Measurements from ENCODE around the gene ACP4. TPM values are rescaled to one million over a fixed set of nuclear protein-coding genes. Genes with fewer than 3 reads are reported as not detected.

ACP4 gene
- polyA plus RNA-seq, 3 donors: not detected

DNA sequence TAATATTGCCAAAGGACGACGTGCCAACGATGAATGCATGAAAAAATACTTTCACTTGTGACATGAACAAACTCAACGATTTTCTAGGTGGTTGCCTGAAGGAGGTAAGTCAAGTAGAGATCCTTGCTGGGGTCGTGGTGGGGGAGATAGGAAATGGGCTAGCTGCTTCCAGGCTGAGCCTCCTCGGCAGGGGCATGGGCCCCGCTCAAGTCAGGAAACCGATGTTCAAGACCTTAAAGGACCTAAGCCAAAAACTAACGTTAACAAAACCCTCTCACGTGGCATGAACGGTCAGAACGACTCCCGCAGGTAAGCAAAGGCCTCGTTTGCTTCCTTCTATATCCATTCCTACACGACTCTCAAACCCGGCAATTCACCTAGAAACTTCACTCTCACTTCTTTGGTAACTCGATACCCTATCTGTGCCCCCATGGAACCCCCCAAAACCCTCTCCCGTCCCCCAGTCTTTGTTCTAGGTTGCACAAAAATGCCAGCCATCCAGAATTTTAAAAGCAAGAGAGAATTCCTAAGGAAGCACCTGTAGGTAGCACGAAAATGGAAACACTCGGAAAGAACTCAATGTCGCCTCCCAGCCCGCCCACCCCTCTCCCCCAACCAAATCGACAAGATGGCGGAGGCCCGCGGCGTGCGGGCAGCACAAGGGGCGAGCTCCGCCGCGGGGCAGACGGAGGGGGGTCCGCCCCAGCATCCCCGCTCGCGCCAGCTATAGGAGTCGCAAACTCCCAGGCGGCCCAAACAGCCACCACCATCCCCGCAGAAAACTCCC, 13.6 kb downstream of the ACP4 start:
- Mint-ChIP-seq H3K27me3 (ENCODE audit: low read depth in 3 of 3) (peaks cover 4 to 5% (median 5%) of the 10 kb centered on the region in 3 donors), H3K9me3 (no peaks in the 10 kb centered on the region), H3K27ac (peak overlapping the region; percentile 99 to 100 (median 100)), H3K36me3 (peaks cover 13 to 30% of the 10 kb centered on the region in 2 donors), H3K4me3 (peak overlapping the region; percentile 98 to 100), H3K4me1 (peaks cover 22% of the 10 kb centered on the region)
- Histone ChIP-seq H2AFZ (ENCODE audit: insufficient read depth, low read depth, low read length, poor library complexity, severe bottlenecking) (peak overlapping the region; percentile 98), H3K27me3 (ENCODE audit: control insufficient read depth in 2 of 2, insufficient read depth in 2 of 2, low read length in 2 of 2) (no peaks in the 10 kb centered on the region), H3K36me3 (replicated peaks in 1 of 2; ENCODE audit: control insufficient read depth in 1 of 2, insufficient read depth in 2 of 2, low read length in 2 of 2) (peaks cover 6 to 16% of the 10 kb centered on the region in 2 donors), H3K79me2 (ENCODE audit: insufficient read depth, low read length) (peaks cover 46% of the 10 kb centered on the region), H3K9ac (ENCODE audit: insufficient read depth, low read length, poor library complexity, severe bottlenecking) (peak overlapping the region; percentile 90), H3K9me3 (replicated peaks in 1 of 2; ENCODE audit: control insufficient read depth in 1 of 2, insufficient read depth in 1 of 2, low read length in 2 of 2) (no peaks in the 10 kb centered on the region), H4K20me1 (ENCODE audit: insufficient read depth, low read length) (no peaks in the 10 kb centered on the region), H3K27ac (ENCODE audit: low read depth in 1 of 2, low read length in 2 of 2) (peak overlapping the region; percentile 90 to 98), H3K4me3 (replicated peaks in 1 of 3; ENCODE audit: low read depth in 2 of 3, low read length in 3 of 3) (peak overlapping the region; percentile 69 to 99 (median 69)), H3K4me2 (replicated peaks; ENCODE audit: extremely low read depth, low read length, poor library complexity, severe bottlenecking) (peak overlapping the region; percentile 90), H3K4me1 (ENCODE audit: control insufficient read depth in 1 of 2, insufficient read depth in 2 of 2, low read length in 2 of 2) (peaks cover 18 to 20% of the 10 kb centered on the region in 2 donors)
- intact Hi-C loops (cut with micrococcal nuclease): loop anchor here (5.0 to 10.0 kb wide), 4 partner anchors 292 to 779 kb away; partner anchors contain the start of genes KCNC3 (in 2 of the 2), ASPDH (in 1 of the 2), JOSD2 (in 1 of the 2) and VRK3 (in 1 of the 2)
- WGBS (ENCODE audit: insufficient coverage): under 1% methylated on average over 25 of the region's 40 CpGs
- no peak for DNase-seq
- TF ChIP-seq, protein P1, sequence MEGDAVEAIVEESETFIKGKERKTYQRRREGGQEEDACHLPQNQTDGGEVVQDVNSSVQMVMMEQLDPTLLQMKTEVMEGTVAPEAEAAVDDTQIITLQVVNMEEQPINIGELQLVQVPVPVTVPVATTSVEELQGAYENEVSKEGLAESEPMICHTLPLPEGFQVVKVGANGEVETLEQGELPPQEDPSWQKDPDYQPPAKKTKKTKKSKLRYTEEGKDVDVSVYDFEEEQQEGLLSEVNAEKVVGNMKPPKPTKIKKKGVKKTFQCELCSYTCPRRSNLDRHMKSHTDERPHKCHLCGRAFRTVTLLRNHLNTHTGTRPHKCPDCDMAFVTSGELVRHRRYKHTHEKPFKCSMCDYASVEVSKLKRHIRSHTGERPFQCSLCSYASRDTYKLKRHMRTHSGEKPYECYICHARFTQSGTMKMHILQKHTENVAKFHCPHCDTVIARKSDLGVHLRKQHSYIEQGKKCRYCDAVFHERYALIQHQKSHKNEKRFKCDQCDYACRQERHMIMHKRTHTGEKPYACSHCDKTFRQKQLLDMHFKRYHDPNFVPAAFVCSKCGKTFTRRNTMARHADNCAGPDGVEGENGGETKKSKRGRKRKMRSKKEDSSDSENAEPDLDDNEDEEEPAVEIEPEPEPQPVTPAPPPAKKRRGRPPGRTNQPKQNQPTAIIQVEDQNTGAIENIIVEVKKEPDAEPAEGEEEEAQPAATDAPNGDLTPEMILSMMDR (IDR thresholded peaks at IDR 0.05): no peak

DNA sequence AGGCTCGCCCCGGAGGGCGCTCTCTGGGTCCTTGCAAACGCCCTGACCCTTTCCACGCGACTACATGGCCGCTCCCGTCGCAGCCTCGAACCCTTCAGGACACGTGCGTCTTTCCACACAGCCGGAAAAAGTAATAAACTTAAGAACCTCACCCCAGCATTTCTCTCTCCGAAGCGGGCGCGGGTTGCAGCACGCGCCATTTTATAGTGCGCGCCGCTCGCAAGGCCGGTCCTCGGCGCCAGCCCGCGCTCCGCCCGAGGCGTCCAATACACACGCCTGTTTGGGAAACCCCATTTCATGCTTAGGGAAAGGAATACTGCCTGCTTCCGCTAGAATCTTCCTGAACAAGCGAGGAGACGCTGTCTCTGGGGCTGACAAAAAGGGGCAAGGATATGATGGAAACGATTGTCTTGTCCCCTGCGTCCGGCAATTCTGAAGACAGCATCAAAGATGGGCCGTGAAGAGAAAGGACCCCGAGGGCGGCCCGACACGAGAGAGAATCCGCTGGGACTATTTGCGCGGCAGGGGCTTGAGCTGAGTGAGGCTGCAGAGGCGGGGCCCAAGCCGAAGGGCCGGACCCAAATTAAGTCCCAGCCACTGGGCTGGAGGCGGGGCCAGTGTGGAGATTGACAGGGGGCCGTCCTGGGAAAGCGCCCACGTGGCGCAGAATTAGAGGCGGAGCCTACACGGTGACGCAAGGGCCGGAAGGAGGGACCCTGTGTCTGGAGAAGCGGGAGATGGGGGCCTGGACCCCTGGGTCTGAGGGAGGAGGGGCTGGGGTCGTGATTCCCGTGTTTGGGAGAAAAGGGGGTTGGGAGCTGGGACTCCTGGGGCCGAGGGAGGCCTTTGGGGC, 14.4 kb downstream of the ACP4 start:
- TF ChIP-seq, protein P1 (IDR thresholded peaks at IDR 0.05): no peak
- peak overlapping the region; percentile 98 for H2AFZ ChIP-seq (ENCODE audit: insufficient read depth, low read depth, low read length, poor library complexity, severe bottlenecking)
- H3K4me3 ChIP-seq (replicated peaks in 1 of 3; ENCODE audit: low read depth in 2 of 3, low read length in 3 of 3): peak overlapping the region; percentile 69 to 99 (median 69)
- H3K36me3 Mint-ChIP-seq: peaks cover 13 to 23% of the 10 kb centered on the region in 2 donors
- H3K4me2 ChIP-seq (replicated peaks; ENCODE audit: extremely low read depth, low read length, poor library complexity, severe bottlenecking): peak overlapping the region; percentile 90
- WGBS (ENCODE audit: insufficient coverage): under 1% methylated on average over 60 of the region's 62 CpGs
- no peaks in the 10 kb centered on the region for H3K9me3 ChIP-seq (replicated peaks in 1 of 2; ENCODE audit: control insufficient read depth in 1 of 2, insufficient read depth in 1 of 2, low read length in 2 of 2)
- H3K9me3 Mint-ChIP-seq: no peaks in the 10 kb centered on the region
- peaks cover 4 to 5% (median 5%) of the 10 kb centered on the region in 3 donors for H3K27me3 Mint-ChIP-seq (ENCODE audit: low read depth in 3 of 3)
- peak overlapping the region; percentile 90 for H3K9ac ChIP-seq (ENCODE audit: insufficient read depth, low read length, poor library complexity, severe bottlenecking)
- peak overlapping the region; percentile 90 to 98 for H3K27ac ChIP-seq (ENCODE audit: low read depth in 1 of 2, low read length in 2 of 2)
- H3K4me1 Mint-ChIP-seq: peaks cover 22% of the 10 kb centered on the region
- peaks cover 18 to 20% of the 10 kb centered on the region in 2 donors for H3K4me1 ChIP-seq (ENCODE audit: control insufficient read depth in 1 of 2, insufficient read depth in 2 of 2, low read length in 2 of 2)
- peak overlapping the region; percentile 98 to 100 for H3K4me3 Mint-ChIP-seq
- peak overlapping the region; percentile 99 to 100 (median 100) for H3K27ac Mint-ChIP-seq
- intact Hi-C loops (cut with micrococcal nuclease): loop anchor here (5.0 to 10.0 kb wide), 4 partner anchors 292 to 780 kb away; partner anchors contain the start of genes KCNC3 (in 2 of the 2), ASPDH (in 1 of the 2), JOSD2 (in 1 of the 2) and VRK3 (in 1 of the 2)
- H3K36me3 ChIP-seq (replicated peaks in 1 of 2; ENCODE audit: control insufficient read depth in 1 of 2, insufficient read depth in 2 of 2, low read length in 2 of 2): peaks cover 5 to 8% of the 10 kb centered on the region in 2 donors
- no peaks in the 10 kb centered on the region for H3K27me3 ChIP-seq (ENCODE audit: control insufficient read depth in 2 of 2, insufficient read depth in 2 of 2, low read length in 2 of 2)
- H4K20me1 ChIP-seq (ENCODE audit: insufficient read depth, low read length): no peaks in the 10 kb centered on the region
- peak; percentile 93 to 96 (median 96) for DNase-seq
- peaks cover 41% of the 10 kb centered on the region for H3K79me2 ChIP-seq (ENCODE audit: insufficient read depth, low read length)

All from CD14-positive monocyte (primary cell).